Cardiac fibroblast (primary cell): Measurements from ENCODE around the gene ARL13B.

Experiments used
- DNase-seq, 2 donors: peaks; one replicate each; pipeline versions ENCODE4 v3.0.0 to v3.0.0-alpha.2; 2010; ENCODE audit warnings: low read depth in 2 of 2
- H3K4me3 ChIP-seq, 2 donors: replicated peaks in 1 of 2; 1 replicate in 1 of 2; 2 replicates in 1 of 2; pipeline ENCODE4 v1.5.1; 2011; ENCODE audit warnings: low read depth in 2 of 2, low read length in 2 of 2, mild to moderate bottlenecking in 2 of 2, moderate library complexity in 1 of 2
- TF ChIP-seq, protein P1 (sequence below): IDR thresholded peaks from one replicate; pipeline ENCODE4 v1.5.1; 2011; ENCODE audit warnings: low read depth, mild to moderate bottlenecking, low read length, inconsistent platforms

Gene ARL13B

DNA sequence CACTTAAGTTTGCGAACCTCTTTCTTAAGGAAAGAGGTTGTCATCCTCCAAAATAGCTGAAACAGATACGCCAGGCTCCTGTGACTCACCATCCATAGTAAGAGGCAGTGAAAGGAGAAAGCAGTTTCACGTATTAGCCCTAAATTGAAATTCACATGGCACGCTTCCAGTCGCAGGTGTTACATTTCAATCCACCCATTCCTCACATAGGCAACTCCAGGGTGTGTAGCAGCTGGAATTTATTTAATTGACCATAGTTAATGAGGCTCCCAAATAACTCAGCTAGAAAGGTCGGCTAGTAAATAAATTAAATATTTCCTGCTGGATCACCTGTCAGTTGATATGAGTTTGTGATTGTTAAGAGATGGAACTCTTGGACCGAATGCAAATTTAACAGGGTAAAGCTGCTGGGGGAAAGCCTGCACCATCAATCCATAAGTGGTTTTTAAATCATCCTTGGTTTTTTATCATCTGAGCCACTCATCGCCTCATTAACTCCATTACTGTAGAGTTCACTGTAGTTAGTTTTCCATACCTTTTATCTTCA lies 102.5 kb downstream of the ARL13B start:
- no peak overlapping the region for H3K4me3 ChIP-seq
- TF ChIP-seq, protein P1, sequence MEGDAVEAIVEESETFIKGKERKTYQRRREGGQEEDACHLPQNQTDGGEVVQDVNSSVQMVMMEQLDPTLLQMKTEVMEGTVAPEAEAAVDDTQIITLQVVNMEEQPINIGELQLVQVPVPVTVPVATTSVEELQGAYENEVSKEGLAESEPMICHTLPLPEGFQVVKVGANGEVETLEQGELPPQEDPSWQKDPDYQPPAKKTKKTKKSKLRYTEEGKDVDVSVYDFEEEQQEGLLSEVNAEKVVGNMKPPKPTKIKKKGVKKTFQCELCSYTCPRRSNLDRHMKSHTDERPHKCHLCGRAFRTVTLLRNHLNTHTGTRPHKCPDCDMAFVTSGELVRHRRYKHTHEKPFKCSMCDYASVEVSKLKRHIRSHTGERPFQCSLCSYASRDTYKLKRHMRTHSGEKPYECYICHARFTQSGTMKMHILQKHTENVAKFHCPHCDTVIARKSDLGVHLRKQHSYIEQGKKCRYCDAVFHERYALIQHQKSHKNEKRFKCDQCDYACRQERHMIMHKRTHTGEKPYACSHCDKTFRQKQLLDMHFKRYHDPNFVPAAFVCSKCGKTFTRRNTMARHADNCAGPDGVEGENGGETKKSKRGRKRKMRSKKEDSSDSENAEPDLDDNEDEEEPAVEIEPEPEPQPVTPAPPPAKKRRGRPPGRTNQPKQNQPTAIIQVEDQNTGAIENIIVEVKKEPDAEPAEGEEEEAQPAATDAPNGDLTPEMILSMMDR, result no peak
- DNase-seq, result no peak

DNA sequence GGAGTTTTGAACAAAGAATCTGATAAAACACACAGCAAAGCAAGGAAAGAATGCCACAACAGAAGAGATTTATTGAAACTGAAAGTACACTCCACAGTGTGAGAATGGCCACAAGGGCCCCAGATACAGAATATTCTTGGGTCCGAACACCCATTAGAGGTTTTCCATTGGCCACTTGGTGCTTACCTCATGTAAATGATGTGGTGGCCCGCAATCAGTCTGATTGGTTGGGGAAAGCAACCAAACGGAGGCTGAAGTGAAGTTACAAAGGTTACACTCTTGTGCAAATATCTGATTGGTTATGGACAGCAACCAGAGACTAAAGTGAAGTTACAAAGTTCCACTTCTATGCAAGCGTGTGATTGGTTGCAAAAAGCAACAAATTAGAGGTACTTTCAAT lies 103.3 kb downstream of the ARL13B start:
- TF ChIP-seq, protein P1, result no peak
- DNase-seq, result no peak
- H3K4me3 ChIP-seq, result no peak overlapping the region

DNA sequence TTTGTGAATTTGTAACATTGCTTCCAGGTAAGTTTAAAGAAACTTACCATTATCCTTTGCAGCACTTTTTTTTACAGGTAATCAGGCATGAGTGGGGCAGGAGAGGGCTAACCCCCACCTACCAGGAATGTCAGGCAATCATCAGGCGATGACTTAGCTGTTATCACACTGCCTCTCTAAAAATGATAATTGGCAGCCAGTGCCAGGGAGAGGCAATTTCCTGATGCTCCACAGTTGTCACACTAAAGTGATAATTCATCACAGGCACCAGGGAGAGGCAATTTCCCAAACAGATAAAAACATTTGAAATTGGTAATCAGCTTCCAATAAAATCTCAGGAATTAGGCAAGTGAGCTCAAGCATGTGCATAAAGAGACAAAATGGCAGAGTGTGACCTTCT lies 109.2 kb downstream of the ARL13B start:
- TF ChIP-seq, protein P1, result no peak
- no peak for DNase-seq
- no peak overlapping the region for H3K4me3 ChIP-seq

DNA sequence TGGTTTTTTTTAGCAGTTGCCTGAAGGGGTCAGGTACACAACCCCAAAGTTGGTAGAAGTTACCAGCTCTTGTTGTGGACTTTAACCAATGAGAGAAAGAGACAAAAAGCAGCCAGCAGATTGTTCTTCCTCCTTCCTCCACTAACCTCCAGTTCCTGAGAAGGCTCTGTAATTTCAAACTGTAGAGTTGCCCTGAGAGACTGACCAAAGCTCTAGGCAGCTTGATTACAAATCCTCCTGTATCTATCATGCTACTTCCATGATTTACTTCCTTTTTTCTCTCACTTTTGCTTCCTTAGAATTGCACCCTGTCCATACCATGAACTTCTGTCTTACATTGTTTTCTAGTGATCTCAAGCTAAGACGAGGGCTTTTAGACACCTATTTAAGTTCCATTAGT lies 112.1 kb downstream of the ARL13B start:
- H3K4me3 ChIP-seq, result no peak overlapping the region
- DNase-seq, result no peak
- TF ChIP-seq, protein P1, result no peak

DNA sequence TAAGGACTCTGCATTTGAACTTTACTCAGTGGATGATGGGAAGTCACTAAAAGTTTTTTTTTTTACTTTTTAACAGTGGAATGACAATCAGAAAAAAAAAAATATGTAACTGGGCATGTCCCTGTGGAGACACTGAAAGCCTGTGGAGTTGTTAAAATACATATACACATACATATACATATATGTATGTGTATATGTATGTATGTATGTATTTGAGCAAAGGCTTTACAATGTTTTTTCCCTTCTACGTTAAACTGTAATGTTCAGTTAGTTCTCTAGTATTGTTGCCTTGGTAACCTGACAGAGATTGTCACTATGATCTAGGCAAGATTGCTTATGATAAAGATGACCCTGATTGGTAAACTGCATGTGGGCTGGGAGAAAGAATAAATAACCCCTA lies 113.2 kb downstream of the ARL13B start:
- DNase-seq, result no peak
- TF ChIP-seq, protein P1, result no peak

DNA sequence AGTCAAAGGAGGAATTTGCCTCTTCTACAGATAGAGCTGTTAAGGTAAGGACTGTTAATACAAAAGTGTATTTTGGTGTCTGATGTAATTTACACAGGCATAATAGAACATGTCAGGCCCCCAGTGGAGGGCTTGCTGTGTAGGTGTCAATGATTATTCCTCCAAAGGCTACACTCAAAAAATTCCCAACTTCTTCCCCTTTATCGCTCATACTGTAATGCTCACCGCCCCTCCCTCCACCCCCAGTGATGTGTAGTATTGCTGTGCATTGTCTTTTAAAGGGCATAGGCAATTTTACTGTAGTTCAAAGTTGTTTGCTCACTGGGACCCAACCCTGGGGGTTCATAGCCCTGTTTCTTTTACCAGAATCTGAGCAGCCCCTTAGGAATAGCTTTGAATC lies 115.2 kb downstream of the ARL13B start:
- no peak for DNase-seq
- H3K4me3 ChIP-seq, result no peak overlapping the region
- TF ChIP-seq, protein P1, result no peak

More for the DNA sequence above, 113.2 kb downstream of the ARL13B start:
- H3K4me3 ChIP-seq, result no peak overlapping the region

DNA sequence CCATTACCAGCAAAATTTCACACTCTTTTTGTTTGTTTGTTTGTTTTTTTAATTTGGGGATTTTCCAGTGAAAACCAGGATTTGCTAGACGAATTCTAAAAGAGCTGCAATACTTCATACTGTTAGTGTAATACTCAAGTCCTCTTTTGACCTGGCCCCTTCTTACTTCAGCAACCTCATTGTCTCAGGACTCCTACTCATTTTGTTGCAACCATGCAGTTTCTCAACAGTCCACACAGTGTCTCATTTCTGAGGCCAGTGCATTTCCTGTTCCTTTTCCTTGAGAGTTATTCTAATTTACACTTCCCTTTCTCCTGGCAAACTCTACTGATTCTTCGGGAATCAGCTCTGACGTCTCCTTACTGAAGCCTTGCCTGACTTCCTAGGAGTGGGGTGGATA lies 118.5 kb downstream of the ARL13B start:
- DNase-seq, result peak; percentile 72 to 79
- no peak overlapping the region for H3K4me3 ChIP-seq
- TF ChIP-seq, protein P1, result no peak
